Stimulated activated CD8-positive, alpha-beta memory T cell treated with anti-CD3 and anti-CD28 coated beads, Interleukin-7, amount 100 ng/mL, for 24 hours (primary cell): Measurements from ENCODE around the gene ACSS1.

Experiments
- DNase-seq: peaks from one replicate; pipeline ENCODE4 v3.0.0-alpha.2; 2020; ENCODE audit warnings: low read depth

Gene ACSS1

DNA sequence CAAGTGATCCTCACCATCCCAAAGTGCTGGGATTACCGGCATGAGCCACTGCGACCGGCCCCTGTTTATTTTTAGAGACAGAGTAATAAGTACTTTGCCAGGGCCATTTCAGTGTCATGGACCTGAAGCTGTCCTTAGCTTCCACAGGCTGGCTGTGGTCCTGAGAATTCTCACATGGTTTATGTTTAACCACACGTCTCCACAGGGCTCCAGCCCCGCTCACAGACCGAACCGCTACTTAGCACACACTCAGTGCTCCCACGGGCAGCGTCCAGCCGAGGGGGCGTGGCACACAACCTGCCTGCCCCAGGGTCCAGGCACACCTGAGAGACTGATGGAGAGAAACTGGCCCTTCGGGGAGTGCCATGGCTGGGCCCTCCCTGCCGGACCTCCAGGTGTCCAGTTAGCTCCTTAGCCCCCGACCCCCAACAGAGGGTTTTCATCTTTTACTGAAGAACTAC is 11.7 kb downstream of the ACSS1 start:
- no peak for DNase-seq

DNA sequence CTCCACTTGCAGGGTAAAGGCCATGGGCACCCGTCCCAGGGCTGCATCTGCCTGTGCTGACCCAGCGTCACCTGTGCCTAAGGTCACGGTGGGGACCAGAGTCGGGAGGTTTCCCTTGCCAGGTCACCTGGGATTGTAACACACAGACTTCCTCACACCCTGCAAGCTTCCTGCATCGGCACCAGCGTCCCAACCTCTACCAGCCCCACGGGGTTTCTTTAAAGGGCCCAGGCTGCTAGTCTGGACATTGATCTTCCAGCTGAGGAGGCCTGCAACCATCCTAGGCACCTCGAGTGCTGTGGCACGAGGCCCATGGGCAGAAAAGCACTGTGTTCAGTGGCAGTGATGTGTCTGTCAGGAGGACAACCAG is 12.6 kb downstream of the ACSS1 start:
- DNase-seq, result no peak

DNA sequence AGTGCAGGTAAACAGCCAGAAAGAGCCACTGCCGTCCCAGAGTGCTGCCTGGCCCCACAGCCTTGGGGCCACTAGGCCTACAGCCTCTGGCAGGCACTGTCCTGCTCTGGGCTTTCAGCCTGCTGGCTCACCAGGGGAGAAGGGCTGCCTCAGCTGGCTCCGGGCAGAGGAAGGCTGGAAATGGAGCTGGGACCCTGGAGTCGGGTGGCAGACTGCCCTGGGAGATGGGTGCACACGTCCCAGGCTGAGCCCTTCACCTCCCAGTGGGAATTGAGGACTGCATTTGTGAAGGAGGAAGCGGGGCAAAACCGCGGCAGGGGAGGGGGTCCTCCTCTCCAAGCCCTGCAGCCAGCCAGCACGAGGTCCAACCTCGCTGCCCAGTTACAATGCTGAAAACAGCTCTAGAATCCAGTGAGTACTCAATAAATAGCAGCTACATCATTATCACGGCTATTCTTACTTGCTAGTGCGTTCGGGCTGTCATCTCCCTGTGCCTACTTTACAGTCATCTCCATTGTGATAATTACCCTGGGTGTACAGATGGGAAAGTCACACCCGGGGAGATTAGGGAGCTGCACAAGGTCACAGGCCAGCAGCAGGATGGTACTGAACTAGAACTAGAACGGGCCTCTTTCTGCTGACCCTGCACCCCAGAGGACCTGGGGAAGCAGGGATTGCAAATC is 13.1 kb downstream of the ACSS1 start:
- DNase-seq, result no peak

DNA sequence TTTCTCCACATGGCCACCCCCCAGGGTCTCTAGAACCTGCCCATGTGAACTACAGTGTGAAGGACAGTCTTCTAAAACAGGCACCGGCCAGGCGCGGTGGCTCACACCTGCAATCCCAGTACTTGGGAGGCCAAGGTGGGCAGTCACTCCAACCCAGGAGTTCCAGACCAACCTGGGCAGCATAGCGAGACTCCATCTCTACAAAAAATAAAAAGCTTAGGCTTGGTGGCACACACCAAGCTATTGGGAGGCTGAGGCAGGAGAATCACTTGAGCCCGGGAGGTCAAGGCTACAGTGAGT is 13.7 kb downstream of the ACSS1 start:
- no peak for DNase-seq

DNA sequence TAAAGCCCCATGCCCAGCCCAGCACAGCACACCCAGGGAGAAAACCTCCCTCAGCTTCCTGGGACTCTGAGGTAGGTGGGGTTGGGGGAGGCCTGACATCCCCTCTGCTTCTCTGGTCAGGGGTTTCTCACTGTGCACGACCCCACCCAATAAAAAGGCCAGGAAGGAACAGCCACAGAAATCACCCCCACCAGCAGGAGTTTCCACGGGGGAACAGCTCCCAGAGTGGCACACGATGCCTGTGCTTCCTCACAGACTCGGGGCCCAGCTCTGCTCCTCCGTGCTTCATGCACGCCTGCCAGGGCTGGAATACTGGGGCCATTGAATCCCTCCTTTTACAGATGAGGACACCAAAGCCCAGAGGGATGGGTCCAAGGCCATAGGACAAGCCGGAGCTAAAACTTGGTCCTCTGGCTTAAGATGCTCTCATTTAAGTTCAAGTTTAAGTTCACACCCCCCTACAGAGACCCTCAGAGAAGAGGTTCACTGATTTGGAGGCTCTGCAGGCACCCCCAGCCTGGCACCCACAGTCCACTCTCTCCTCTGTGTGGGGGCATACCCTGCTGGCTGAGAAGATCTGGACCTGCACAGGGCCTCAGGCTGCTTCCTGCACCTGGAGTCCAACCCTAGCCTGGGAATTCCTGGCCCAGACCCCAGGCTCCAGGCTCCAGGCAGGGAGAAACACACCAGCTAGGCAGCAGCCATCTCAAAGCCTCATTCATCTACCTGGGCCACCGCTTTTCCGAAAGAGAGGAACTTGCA is 14.3 kb downstream of the ACSS1 start:
- no peak for DNase-seq

DNA sequence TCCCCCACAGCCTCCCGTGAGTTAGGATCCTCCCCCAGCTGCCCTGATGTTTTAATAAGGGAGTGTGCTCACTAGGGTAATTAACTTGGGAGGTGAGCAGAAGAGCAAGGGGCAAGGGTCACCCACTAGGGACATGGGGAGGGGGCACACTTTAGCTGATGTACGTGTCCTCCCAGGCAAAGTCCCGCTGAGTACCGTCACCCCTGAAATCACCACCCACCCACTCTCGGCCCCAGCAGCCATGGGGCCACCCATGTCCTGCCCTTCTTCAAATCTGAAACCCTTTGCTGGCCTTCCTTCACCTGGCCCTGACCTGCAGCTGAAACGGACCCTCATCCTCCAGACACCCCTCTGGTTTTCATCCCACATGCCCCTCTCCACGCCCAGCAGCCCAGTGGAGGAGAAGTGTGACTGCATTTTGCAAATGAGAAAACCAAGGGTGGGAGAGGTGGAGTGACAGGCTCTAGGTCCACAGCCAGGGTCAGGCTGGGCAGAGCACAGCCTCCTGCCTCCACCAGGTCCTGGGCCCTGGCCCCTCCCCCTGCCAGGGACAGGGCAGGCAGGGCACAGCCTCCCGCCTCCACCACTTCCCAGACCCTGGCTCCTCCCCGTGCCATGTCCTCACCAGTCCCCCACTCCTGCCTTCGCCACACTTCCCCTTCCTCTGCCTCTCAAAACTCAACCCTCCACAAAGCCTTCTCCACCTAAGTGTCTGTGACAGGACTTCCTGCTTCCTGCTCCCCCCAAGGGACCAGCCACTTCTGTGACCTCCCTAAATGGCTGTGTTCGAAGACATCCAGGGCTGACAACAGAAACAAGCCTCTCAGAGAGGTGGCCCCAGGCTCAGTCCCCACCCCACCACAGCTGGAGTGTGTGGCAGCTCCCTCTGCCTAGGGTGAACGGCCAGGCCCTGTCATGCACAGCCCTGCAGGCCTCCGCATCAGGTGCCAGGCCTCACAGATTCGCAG is 15.1 kb downstream of the ACSS1 start:
- no peak for DNase-seq

DNA sequence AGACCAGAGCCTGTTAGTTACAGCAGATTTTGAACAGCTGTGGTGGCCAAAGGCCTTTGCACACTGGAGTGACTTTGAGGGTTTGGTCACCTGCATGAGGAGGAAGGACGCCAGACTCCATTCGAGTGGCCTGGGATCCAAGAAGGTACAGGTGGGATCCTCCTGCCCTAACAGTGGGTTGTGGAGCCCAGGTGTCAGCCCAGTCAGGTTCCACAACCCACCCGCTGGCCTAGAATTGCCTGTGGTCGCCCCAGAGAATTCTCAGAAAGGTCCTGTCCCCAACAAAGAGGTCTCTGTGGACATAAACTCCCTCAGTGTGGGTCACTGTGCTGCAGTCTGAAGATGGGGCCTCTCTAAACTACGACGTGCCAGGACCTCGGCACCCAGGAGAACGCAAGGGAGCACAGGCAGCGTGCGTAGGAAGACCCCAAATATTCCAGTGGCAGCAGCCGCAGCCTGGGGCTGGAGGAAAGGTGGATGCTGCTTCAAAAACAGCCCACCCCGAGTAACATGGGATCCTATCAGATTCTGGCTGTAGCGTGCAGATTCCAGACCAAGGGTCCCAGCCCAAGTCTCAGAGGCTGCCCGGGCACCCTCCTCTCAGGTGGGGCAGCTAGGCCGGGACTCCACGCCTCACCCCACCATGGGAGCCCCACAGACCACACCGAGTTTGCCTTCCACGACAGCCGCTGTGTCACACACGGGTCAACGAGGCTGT is 16.0 kb downstream of the ACSS1 start:
- DNase-seq, result no peak

DNA sequence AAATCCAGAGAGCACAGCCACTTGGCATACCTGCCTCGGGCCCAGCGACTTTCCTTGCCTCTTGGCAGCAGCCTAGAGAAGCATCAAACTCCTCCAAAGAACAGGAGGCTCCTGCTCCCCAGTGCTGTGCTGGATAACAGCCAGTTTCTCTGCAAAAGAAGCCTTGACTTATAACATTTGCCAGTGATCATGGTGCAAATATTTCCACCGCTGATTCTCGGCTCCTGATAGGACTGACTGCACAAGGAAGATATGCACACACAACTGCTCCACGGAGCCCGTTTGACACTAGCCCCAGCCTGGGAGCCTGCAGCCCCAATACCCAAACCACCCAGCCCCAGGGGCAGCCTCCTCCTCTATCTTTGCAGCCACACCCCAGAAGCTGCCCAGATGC is 17.5 kb downstream of the ACSS1 start:
- DNase-seq, result no peak

DNA sequence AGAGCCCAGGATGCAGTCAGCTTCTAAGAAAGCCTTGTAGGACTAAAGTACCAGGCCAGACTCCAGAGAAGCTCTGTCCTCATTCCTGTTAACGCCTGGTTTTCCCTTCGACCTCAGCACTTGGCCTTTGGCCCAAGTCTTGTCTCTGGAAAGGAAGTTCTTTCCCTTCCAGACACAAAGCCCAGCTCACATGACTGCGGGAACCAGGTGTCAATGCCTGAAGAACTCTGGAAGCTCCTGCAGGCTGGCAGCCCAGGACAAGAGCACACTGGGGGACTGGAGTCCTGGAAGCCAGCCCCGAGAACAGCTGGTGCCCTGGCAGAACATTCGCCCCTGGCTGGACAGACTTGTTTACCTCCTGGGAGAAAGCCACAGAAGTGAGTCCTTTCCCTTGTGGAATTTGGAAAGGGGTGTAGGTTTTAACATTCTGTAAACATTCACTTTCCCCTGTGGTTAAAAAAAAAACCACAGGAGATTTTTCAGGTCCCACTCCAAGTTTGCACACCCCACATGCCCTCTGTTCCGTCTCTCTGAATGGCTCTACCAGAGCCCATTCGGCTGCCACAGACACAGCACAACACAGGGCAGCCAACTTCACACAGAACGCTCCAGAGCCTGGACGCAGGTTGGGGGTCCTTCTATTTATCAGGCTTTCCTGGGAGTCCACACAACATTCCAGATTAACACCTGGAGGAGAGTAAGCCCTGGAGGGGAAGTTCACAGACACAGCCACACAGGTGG is 18.1 kb downstream of the ACSS1 start:
- DNase-seq, result no peak

DNA sequence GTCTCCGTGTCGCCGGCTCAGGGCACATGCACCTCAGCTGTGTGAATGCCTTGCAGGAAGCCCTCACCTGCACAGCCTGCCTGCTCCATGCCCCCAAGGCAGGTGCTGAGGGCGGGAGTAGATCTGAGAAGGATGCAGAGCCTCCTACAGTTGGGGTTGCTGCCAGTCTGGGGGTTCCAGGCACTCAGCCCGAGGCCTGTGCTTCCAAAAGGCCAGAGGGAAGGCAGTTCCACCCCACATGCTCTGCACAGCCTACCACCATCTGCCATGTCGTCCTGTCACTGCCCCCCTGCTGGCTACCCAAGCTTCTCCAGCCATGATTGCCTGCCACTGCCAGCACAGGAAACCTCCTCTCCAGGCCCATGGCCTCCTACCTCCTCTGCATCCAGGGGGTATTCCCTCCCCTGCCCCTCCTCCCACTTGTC is 19.3 kb downstream of the ACSS1 start:
- DNase-seq, result no peak

DNA sequence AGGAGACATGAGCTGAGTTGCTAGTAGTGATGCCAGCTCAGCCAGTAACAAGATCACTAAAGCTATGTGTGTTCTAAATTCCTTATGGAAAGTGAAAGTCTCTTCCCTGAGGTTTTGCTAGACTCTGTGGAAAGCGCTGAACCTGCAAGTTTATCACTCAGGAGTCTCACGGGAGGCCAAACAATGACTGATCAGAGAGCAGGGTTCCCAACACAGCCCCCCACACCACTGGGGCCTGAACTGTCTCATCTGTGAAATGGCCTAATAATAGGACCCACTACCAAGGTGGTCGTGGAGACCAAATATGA is 19.9 kb downstream of the ACSS1 start:
- DNase-seq, result no peak

DNA sequence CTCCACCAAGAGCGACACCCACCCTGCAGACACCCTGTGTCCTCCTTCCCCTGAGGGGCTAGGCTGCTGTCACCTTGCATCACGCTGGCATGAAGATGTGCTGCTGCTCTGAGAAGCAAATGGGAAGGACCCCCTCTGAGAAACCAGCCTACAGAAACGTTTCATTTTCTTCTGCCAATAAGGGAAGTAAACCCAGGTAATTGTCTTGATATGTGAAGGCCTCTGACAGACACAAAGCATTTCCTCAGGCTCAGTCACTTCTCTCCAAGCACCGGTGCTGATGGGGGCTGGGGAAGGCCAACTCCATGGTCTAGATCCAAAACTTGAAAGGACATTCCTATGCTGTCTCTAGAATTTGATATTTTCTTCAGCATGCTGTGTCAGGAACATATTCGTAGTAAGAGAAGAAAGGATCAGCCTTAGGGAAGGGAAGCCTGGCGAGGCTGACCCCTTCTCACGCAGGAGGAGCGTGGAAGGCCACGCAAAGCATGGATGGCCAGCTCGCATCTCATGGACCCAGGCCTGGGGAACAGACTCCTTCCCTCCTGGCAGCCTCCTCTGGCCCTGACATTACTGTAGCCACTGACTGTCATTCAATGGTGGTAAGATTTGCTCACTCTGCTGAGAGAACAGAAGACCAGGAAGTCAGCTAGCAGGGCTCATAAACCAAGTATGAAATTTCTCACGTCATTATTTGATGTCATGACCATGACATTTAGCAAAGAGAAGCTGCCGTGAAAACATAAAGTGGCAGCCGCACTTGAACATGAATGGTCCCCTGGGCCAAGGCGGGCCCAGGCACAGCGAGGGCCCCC is 20.4 kb downstream of the ACSS1 start:
- DNase-seq, result no peak

DNA sequence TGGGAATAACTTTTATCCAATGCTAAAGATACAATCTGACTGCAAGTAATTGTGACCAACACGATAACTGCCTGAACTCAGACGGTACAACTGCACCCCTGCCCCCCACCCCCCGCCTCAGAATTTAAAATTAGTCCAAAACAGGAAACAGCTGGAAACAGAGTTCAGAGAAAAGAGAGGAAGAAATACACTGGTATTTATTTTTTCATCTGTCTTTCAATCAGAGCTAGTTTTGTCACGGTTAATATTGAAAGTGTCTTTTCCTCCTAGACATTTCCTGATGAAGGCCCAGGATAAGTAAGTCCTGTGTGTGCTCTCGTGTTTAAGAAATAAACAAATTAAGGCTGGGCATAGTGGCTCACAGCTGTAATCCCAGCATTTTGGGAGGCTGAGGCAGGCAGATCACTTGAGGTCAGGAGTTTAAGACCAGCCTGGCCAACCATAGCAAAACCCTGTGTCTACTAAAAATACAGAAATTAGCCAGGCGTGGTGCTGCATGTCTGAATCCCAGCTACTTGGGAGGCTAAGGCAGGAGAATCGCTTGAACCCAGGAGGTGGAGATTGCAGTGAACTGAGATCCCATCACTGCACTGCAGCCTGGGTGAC is 21.5 kb downstream of the ACSS1 start:
- DNase-seq, result no peak

DNA sequence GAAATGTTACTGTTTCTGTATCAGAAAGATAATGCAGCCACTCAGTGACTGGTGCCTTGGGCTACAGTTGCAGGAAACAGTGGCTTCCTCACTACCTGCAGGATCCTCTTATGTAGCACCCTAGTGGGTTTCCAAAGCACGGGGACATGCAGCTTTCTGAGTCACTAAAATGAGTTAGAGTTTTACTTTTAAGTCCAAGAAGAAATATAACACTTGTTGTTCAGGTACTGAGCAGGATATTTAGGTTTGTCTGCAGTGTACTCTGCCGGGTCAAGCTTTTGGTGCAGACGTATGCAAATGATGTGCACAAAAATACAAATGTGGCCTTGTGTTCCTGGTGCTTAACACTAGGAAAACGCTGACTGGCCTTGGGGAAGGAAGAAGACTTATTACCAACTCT is 22.0 kb downstream of the ACSS1 start:
- DNase-seq, result no peak

DNA sequence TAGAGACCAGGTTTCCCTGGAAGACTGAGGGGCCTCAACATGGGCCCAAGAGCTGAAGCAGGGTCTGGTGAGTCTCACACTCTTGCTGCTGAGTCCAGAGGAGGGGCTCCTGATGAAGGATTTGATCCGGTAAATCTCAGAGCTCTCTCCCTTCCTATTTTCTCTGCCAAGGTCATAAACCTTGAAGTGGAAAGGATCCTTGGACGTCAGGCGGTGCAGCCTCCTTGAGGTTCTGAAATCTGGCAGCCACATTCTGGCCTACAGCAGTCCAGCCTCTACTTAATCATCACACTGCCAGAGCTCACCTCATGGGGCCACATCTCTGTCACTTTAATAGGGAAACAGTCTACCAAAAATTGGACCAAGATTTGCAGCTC is 24.0 kb downstream of the ACSS1 start:
- no peak for DNase-seq

DNA sequence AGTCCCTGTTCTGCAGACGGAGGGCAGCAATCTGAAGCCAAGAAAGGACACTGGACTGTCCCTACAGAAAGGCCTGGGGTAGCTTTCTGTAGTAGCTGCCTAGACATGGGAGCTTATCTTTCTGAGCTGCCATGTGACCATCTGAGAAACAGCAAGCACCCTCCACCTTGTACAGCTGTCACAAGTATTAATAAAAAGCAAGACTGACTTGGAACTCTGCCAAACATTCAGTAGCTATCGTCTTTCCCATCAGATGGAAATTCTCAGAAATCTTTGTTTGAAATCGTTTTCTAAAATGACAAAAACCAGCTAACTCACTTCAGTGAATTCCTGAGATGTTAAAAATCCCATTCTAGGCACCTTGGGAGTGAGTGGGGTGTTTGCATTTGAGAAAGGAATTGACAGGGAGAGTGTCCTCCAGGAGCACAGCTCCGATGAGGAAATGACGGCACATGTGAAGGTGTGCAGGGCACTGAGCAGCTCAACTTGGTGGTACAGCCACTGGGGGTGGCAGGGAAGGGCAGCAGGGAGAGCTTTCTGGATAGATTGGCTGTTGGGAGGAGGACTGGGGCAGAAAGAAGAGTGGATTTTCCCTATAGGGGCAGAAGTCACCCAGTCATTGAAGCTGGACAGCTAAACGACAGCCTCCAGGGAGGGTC is 24.5 kb downstream of the ACSS1 start:
- DNase-seq, result no peak

DNA sequence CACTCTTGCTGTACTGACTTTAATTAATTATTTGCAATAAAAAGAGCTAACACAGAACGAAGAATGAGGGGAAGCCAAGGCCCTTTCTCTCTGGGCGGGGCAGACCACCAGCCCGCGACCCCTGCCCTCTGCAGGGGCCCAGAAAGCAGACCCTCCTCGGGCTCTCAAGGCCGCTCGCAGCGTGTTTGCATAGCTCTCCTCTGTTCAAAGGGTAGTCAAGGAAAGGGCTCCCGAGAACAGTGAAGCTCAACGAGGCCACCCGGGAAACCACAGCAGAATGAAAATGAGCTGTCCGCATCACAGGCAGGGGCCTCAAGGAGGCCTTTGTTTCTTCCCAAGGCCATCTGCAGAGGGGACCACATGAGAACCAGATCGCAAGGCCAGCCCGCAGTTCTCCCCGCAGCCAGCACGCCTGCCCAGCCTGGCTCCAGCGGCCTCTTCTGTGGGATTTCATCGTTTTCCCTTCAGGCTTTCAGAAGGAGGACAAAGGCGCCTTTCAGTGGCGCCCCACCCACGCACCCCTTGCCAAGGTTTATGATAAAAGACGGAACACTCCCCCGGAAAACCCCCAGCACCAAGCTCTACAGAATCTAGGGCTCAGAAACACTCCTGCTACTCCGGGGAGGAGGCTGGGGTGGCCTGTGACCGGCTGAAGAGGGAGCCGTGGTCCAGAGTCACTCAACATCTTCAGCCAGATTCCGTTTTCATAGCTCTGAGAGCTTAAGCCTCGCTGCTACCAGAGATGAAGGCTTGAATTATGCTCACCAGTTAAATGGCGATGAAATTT is 25.3 kb downstream of the ACSS1 start:
- no peak for DNase-seq

DNA sequence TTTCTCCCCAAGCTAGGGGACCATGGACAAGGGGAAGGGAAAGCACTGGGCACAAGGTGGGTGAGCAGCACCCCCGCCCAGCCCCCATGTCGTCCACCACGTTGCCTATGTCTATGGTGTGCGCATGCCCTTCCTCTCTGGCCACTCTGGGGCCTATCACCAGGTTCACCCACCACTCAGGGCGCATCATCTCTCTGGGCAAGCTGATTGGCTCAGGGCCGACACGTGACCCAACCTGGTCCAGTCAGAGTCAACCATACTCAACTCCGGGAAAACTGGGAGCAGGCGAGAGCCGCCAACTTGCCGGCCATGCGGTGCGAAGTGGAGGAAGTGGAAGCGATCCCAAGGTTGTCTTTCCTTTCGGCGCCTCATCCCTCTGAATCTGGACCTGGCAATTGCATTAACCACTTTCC is 25.9 kb downstream of the ACSS1 start:
- no peak for DNase-seq

DNA sequence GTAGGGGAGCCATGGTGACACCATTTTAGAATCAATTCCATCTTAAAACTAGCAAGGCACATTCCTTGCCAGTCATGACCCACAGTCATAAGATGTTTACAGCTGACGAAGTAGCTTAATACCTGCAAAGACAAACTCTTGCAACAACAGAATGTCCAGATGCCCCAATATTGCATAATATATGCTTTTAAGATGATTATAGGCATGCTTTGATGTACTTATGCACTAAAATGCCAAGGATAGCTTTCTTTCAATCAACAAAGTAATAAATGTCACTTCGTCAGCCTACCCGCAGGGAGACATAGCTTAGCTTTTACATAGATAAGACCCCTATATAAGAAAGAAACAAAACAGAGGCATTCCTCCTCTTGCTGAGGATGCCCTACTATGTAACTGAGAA is 26.7 kb downstream of the ACSS1 start:
- DNase-seq, result no peak
